Measurements from ENCODE around the gene PKN1. TPM values are rescaled to one million over a fixed set of nuclear protein-coding genes. Genes with fewer than 3 reads are reported as not detected.

PKN1 gene
- total and polyA plus RNA-seq, 10 of the 15 experiments (the other 5 are each of a cell fraction or from before 2014, with no cell fraction given) = 1.0 to 189 (median 52.7) TPM

DNA sequence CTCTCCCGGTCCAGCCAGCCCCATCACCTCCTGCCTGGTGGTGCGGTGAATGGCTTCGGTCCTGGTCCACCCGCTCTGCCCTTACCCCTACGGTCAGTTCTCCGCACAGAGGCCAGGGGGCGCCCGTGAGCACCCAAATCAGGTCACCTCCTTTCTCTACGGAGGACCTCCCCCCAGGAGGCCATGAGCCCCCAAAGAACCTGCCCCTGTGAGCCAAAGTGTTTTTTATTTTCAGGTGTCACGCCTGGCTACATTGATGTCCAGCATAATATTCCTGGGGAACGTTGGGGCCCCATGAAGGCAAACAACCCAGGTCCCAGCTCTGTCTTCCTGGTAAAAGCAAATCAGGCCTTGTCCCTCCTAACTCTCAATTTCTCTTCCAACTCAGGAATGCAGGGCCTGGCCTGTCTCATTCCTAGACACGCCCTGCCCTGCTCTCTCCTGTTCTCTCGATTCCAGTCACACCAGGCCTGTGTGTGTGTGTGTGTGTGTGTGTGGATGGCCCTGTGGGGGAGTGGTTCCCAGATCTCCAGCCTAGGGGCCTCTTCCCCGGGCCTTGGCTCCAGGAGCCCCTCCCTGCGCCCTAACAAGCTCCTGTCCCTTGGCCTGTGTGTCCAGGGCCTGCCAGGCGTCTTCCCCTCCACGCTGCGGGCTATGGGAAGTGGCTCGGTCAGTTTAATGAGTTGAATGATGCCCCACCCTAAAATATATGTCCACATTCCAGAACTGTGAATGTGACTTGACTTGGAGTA is 72.6 kb downstream of the PKN1 start:
- in situ Hi-C loops (cut with MboI) = no loop called here
- no peak overlapping the region for H3K4me3 ChIP-seq
- SMC1A ChIA-PET (ENCODE audit: uncharacterized antibody, unreplicated experiment) = interaction anchor here (0.7 kb wide), 1 partner anchor 11 kb away, joined by 4 read pairs; no protein-coding TSS in a partner anchor
- RAD21 ChIA-PET (ENCODE audit: unreplicated experiment) = no interaction called here
- intact Hi-C loops (cut with micrococcal nuclease; ENCODE audit: unreplicated experiment) = no loop called here
- no TSS peak for BruUV-seq (replicated peaks)
- no peak overlapping the region for H3K9ac ChIP-seq (ENCODE audit: control insufficient read depth, insufficient read depth, low read length)
- H4K20me1 ChIP-seq (ENCODE audit: control insufficient read depth, insufficient read depth) = no peaks in the 10 kb centered on the region
- ATAC-seq (peak; percentile 97), FAIRE-seq (peak; percentile 47), DNase-seq (ENCODE audit: low read depth, low spot score) (no peak)
- peaks cover 4% of the 10 kb centered on the region; the same call in 1 of the 2 replicates for H3K4me1 ChIP-seq (ENCODE audit: control insufficient read depth, insufficient read depth, low read length)
- H2AFZ ChIP-seq (ENCODE audit: control insufficient read depth, low read depth, low read length) = peak overlapping the region; percentile 80
- no peak overlapping the region for H3K4me2 ChIP-seq (ENCODE audit: control insufficient read depth, insufficient read depth)
- CTCF ChIA-PET = interaction anchor here (1.0 to 5.3 kb wide), 8 partner anchors 9 to 369 kb away, joined by 3 to 41 read pairs (median 4); partner anchors contain the start of genes ASF1B, DNAJB1 and GIPC1
- H3K27me3 ChIP-seq (replicated peaks in 1 of 2; ENCODE audit: control insufficient read depth in 2 of 2, insufficient read depth in 2 of 2, low read length in 1 of 2) = no peaks in the 10 kb centered on the region
- no peaks in the 10 kb centered on the region for H3K79me2 ChIP-seq (ENCODE audit: control insufficient read depth, insufficient read depth, low read length)
- no peaks in the 10 kb centered on the region for H3K9me3 ChIP-seq (replicated peaks; ENCODE audit: control insufficient read depth, insufficient read depth, low read length)
- TF ChIP-seq SMC3 (IDR thresholded peaks at IDR 0.05; ENCODE audit: borderline replicate concordance, low read length) = peak; percentile 38; the same call in 1 of the 2 replicates
- TF ChIP-seq CBX3 (IDR thresholded peaks at IDR 0.05; ENCODE audit: borderline replicate concordance, low read depth) = no peak
- TF ChIP-seq, protein P1, sequence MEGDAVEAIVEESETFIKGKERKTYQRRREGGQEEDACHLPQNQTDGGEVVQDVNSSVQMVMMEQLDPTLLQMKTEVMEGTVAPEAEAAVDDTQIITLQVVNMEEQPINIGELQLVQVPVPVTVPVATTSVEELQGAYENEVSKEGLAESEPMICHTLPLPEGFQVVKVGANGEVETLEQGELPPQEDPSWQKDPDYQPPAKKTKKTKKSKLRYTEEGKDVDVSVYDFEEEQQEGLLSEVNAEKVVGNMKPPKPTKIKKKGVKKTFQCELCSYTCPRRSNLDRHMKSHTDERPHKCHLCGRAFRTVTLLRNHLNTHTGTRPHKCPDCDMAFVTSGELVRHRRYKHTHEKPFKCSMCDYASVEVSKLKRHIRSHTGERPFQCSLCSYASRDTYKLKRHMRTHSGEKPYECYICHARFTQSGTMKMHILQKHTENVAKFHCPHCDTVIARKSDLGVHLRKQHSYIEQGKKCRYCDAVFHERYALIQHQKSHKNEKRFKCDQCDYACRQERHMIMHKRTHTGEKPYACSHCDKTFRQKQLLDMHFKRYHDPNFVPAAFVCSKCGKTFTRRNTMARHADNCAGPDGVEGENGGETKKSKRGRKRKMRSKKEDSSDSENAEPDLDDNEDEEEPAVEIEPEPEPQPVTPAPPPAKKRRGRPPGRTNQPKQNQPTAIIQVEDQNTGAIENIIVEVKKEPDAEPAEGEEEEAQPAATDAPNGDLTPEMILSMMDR (IDR thresholded peaks at IDR 0.05 in 2 of 3, conservative IDR thresholded peaks at IDR 0.05 in 1 of 3; ENCODE audit: control insufficient read depth in 2 of 3, extremely low read depth in 1 of 3, insufficient read depth in 1 of 3, low read depth in 3 of 3, low read length in 3 of 3) = peak; percentile 73 to 95 (median 85)
- TF ChIP-seq TCF3 (IDR thresholded peaks at IDR 0.05; ENCODE audit: borderline replicate concordance, insufficient read depth, low read depth, low read length) = no peak
- TF ChIP-seq RAD21 (IDR thresholded peaks at IDR 0.05; ENCODE audit: insufficient read depth, low read depth, low read length) = peak; percentile 39; the same call in 1 of the 2 replicates
- no peak for TF ChIP-seq BMI1 (IDR thresholded peaks at IDR 0.05; ENCODE audit: borderline replicate concordance)
- TF ChIP-seq YY1 (IDR thresholded peaks at IDR 0.05; ENCODE audit: low read depth, low read length) = 0 out of 2 replicates have a peak, but pooled peaks have one; percentile 23
- TF ChIP-seq, protein P2, sequence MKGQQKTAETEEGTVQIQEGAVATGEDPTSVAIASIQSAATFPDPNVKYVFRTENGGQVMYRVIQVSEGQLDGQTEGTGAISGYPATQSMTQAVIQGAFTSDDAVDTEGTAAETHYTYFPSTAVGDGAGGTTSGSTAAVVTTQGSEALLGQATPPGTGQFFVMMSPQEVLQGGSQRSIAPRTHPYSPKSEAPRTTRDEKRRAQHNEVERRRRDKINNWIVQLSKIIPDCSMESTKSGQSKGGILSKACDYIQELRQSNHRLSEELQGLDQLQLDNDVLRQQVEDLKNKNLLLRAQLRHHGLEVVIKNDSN (IDR thresholded peaks at IDR 0.05; ENCODE audit: borderline replicate concordance, extremely low read length, insufficient read depth, low read depth, low read length) = no peak
- TF ChIP-seq, protein P3, sequence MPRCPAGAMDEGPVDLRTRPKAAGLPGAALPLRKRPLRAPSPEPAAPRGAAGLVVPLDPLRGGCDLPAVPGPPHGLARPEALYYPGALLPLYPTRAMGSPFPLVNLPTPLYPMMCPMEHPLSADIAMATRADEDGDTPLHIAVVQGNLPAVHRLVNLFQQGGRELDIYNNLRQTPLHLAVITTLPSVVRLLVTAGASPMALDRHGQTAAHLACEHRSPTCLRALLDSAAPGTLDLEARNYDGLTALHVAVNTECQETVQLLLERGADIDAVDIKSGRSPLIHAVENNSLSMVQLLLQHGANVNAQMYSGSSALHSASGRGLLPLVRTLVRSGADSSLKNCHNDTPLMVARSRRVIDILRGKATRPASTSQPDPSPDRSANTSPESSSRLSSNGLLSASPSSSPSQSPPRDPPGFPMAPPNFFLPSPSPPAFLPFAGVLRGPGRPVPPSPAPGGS (IDR thresholded peaks at IDR 0.05; ENCODE audit: borderline replicate concordance, insufficient read depth, low read depth, low read length, poor library complexity, severe bottlenecking) = no peak
- TF ChIP-seq CEBPB (IDR thresholded peaks at IDR 0.05; ENCODE audit: borderline replicate concordance in 1 of 2, low read depth in 2 of 2, low read length in 2 of 2) = no peak
- TF ChIP-seq KLF5 (IDR thresholded peaks at IDR 0.05; ENCODE audit: partially characterized antibody) = no peak
- no peak overlapping the region for H3K27ac ChIP-seq (ENCODE audit: control insufficient read depth, insufficient read depth)
- no peaks in the 10 kb centered on the region for H3K36me3 ChIP-seq (ENCODE audit: control insufficient read depth in 2 of 2, insufficient read depth in 2 of 2, low read length in 1 of 2)
- POLR2A ChIA-PET = no interaction called here
- WGBS (ENCODE audit: insufficient coverage, insufficient replicate concordance, low lambda C conversion rate, missing lambda C conversion rate) = 25% methylated on average over 19 of the region's 19 CpGs

All from GM12878 (cell line).